HCT116 (cell line): ENCODE results near the gene ARMS2. TPM values are rescaled to one million over a fixed set of nuclear protein-coding genes. Genes with fewer than 3 reads are reported as not detected.

Experiments
- ATAC-seq: fragments of 200-7000 bp; cut with Tn5 transposase; 2 replicates; pipeline ENCODE4 v1.9.1; 2020; ENCODE audit warnings: mild to moderate bottlenecking, moderate library complexity
- BruUV-seq: library from RNA; stranded (reverse); fragments of 400-500 nt; replicated peaks from 2 replicates; lab custom pipeline; 2021; lab: Mats Ljungman, UMichigan
- CTCF ChIA-PET: fragments of 300-600 bp; sonication (Branson Sonifier 250); formaldehyde crosslinking; loops from one replicate; lab custom pipeline; 2021; ENCODE audit warnings: antibody characterized with exemption; lab: Charles Lee
- POLR2A ChIA-PET: fragments of 300-600, 350-600 bp; sonication (Branson Sonifier 250); formaldehyde crosslinking; loops from one replicate; lab custom pipeline; 2021; ENCODE audit warnings: antibody characterized with exemption; lab: Charles Lee
- RAD21 ChIA-PET, 2 experiments: fragments of 300-600 bp; sonication (Branson Sonifier 250); formaldehyde crosslinking; loops; one replicate each; lab custom pipeline; 2023; ENCODE audit warnings: low total read pairs in 2 of 2; ENCODE audit not compliant: uncharacterized antibody in 2 of 2, unreplicated experiment in 2 of 2, low non-redundant PET in 1 of 2; lab: Charles Lee
- DNase-seq: peaks from one replicate; pipeline ENCODE4 v3.0.0-alpha.2; 2010; ENCODE audit warnings: low read depth, low spot score
- H2AFZ ChIP-seq: fragments of 200-600 bp; shearing (Covaris generic), sonication (generic); 2 replicates; pipeline ENCODE4 v1.6.1; 2017; ENCODE audit warnings: low read depth, mixed run types, mixed read lengths, antibody characterized with exemption, low read length; ENCODE audit not compliant: poor library complexity, severe bottlenecking
- H3K27ac ChIP-seq: 2 replicates; pipeline ENCODE4 v1.5.1; 2012; ENCODE audit warnings: low read depth, low read length
- H3K27me3 ChIP-seq: fragments of 200-600 bp; sonication (generic); 2 replicates; pipeline ENCODE4 v1.6.1; 2016; ENCODE audit warnings: mixed run types, low read length, mixed read lengths; ENCODE audit not compliant: insufficient read depth
- H3K36me3 ChIP-seq, 2 experiments: fragments of 200-500 bp in 1 of 2; fragments of 200-600 bp in 1 of 2; sonication (Bioruptor generic) in 1 of 2; sonication (generic) in 1 of 2; 2 replicates each; pipeline versions ENCODE4 v1.5.1 to v1.6.1; 2014 to 2016; ENCODE audit warnings: low read length in 2 of 2, inconsistent platforms in 1 of 2, mixed read lengths in 1 of 2, mixed run types in 1 of 2; ENCODE audit not compliant: insufficient read depth in 2 of 2, control insufficient read depth in 1 of 2
- H3K4me1 ChIP-seq, 2 experiments: fragments of 200-600 bp in 1 of 2; sonication (generic) in 1 of 2; 2 replicates each; pipeline versions ENCODE4 v1.5.1 to v1.6.1; 2012 to 2017; ENCODE audit warnings: low read length in 2 of 2, inconsistent platforms in 1 of 2, mild to moderate bottlenecking in 1 of 2, mixed read lengths in 1 of 2, mixed run types in 1 of 2, moderate library complexity in 1 of 2; ENCODE audit not compliant: insufficient read depth in 2 of 2, control insufficient read depth in 1 of 2
- H3K4me2 ChIP-seq: fragments of 200-600 bp; sonication (generic); 2 replicates; pipeline ENCODE4 v1.6.1; 2017; ENCODE audit warnings: mixed run types, low read length, mixed read lengths
- H3K4me3 ChIP-seq, 2 experiments: fragments of 200-600 bp in 1 of 2; sonication (generic) in 1 of 2; replicated peaks in 1 of 2; 2 replicates each; pipeline ENCODE4 v1.5.1; 2011 to 2016; ENCODE audit warnings: low read length in 2 of 2, control low read depth in 1 of 2, low read depth in 1 of 2, mild to moderate bottlenecking in 1 of 2, mixed read lengths in 1 of 2, mixed run types in 1 of 2
- H3K79me2 ChIP-seq: fragments of 200-600 bp; sonication (generic); 2 replicates; pipeline ENCODE4 v1.6.1; 2017; ENCODE audit warnings: mild to moderate bottlenecking, mixed run types, low read length, moderate library complexity, mixed read lengths; ENCODE audit not compliant: insufficient read depth
- H3K9ac ChIP-seq: fragments of 200-600 bp; sonication (generic); 2 replicates; pipeline ENCODE4 v1.6.1; 2016; ENCODE audit warnings: low read length, mixed read lengths
- H3K9me2 ChIP-seq: fragments of 200-600 bp; sonication (generic), shearing (Covaris generic); 2 replicates; pipeline ENCODE4 v1.6.1; 2017; ENCODE audit warnings: mixed run types, mild to moderate bottlenecking, moderate library complexity; ENCODE audit not compliant: insufficient read depth
- H3K9me3 ChIP-seq, 2 experiments: fragments of 200-500 bp in 1 of 2; fragments of 200-600 bp in 1 of 2; sonication (Bioruptor generic) in 1 of 2; sonication (generic) in 1 of 2; 2 replicates each; pipeline ENCODE4 v1.6.1; 2014 to 2017; ENCODE audit warnings: low read length in 2 of 2, mixed read lengths in 2 of 2, inconsistent platforms in 1 of 2, low read depth in 1 of 2, mild to moderate bottlenecking in 1 of 2, mixed run types in 1 of 2, moderate library complexity in 1 of 2; ENCODE audit not compliant: control insufficient read depth in 1 of 2, insufficient read depth in 1 of 2
- H4K20me1 ChIP-seq: fragments of 200-600 bp; sonication (generic), shearing (Covaris generic); 2 replicates; pipeline ENCODE4 v1.6.1; 2017; ENCODE audit warnings: mixed run types, mild to moderate bottlenecking, moderate library complexity; ENCODE audit not compliant: insufficient read depth
- ATF3 ChIP-seq: IDR thresholded peaks from 2 replicates; pipeline ENCODE4 v1.6.1; 2012
- CEBPB ChIP-seq: IDR thresholded peaks from 2 replicates; pipeline ENCODE4 v1.6.1; 2012; ENCODE audit warnings: low read depth
- CTCF ChIP-seq, 3 experiments: fragments of 200-600 bp in 1 of 3; sonication (generic) in 1 of 3; IDR thresholded peaks in 2 of 3; conservative IDR thresholded peaks in 1 of 3; 2 replicates each; pipeline ENCODE4 v1.5.1; 2012 to 2017; ENCODE audit warnings: low read depth in 2 of 3, low read length in 2 of 3, antibody characterized with exemption in 1 of 3, borderline replicate concordance in 1 of 3, control low read depth in 1 of 3, mild to moderate bottlenecking in 1 of 3, mixed read lengths in 1 of 3, mixed run types in 1 of 3, moderate library complexity in 1 of 3; ENCODE audit not compliant: insufficient read depth in 1 of 3
- ELF1 ChIP-seq: IDR thresholded peaks from 2 replicates; pipeline ENCODE4 v1.6.1; 2012; ENCODE audit warnings: low read depth, borderline replicate concordance
- EZH2 ChIP-seq: fragments of 200-600 bp; sonication (generic); IDR thresholded peaks from 2 replicates; pipeline ENCODE4 v1.6.1; 2017; ENCODE audit warnings: antibody characterized with exemption, mixed run types
- MAX ChIP-seq: IDR thresholded peaks from 2 replicates; pipeline ENCODE4 v1.6.1; 2012
- POLR2AphosphoS5 ChIP-seq: IDR thresholded peaks from 2 replicates; pipeline ENCODE4 v1.6.1; 2011; ENCODE audit warnings: mild to moderate bottlenecking, low read depth, low read length, moderate library complexity
- TCF7L2 ChIP-seq: IDR thresholded peaks from 2 replicates; pipeline ENCODE4 v1.7.0; 2011; ENCODE audit warnings: borderline replicate concordance, inconsistent platforms; ENCODE audit not compliant: insufficient read depth, insufficient read length; ENCODE audit errors: extremely low read depth
- YY1 ChIP-seq: IDR thresholded peaks from 2 replicates; pipeline ENCODE4 v1.6.1; 2011; ENCODE audit warnings: low read length, low read depth, moderate library complexity, mild to moderate bottlenecking; ENCODE audit not compliant: insufficient replicate concordance; ENCODE audit errors: extremely low read depth
- intact Hi-C: fragments of 100-400 bp; cut with micrococcal nuclease; formaldehyde crosslinking; loops from 2 replicates; pipeline ENCODE4 v1.10.0; 2022
- total RNA-seq: library from RNA; stranded (reverse); gene quantifications from one replicate; pipeline ENCODE4 v1.2.1, GENCODE V29; 2021; ENCODE audit not compliant: unreplicated experiment

The ARMS2 gene
- total RNA-seq, 1 experiment from 2014 or later, result not detected

DNA sequence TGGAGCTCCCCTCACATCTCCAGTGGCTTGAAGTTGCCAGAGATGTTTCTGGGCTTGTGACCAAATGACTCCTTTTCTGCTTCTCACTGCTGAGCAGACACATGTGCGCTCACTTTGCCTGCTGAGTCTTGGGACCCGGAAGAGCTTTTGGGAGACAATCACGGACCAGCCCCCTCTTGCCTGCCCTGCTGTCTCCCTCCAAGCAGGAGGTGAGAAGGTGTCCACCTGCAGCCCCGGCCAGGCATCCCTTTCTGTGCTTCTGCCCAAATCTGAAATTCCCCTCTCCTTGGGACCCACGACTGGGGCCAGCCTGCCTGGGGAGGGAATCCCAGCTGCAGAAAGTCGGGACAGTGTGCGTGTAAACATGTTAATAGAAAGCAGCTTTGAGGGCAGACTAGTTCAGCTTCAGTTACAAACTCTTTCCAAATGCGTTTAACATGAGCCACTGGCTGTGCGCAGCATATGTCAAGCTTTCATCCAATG, 38.6 kb downstream of the ARMS2 start:
- DNase-seq (no peak), ATAC-seq (no peak)
- RAD21 ChIA-PET, result no interaction called here
- no peak overlapping the region for H3K27ac ChIP-seq
- peaks cover 11 to 41% of the 10 kb centered on the region in 2 experiments for H3K4me1 ChIP-seq
- CTCF ChIA-PET, result interaction anchor here (0.6 kb wide), 1 partner anchor 274 kb away, joined by 3 read pairs; no protein-coding TSS in a partner anchor
- no peaks in the 10 kb centered on the region for H3K9me2 ChIP-seq
- no peaks in the 10 kb centered on the region for H4K20me1 ChIP-seq
- no peaks in the 10 kb centered on the region for H3K36me3 ChIP-seq
- intact Hi-C loops, result no loop called here
- TF ChIP-seq TCF7L2 (no peak), CEBPB (no peak), CTCF (IDR thresholded peaks at IDR 0.05 in 2 of 3, conservative IDR thresholded peaks at IDR 0.05 in 1 of 3; ENCODE audit: borderline replicate concordance in 1 of 3, insufficient read depth in 1 of 3, low read depth in 2 of 3, low read length in 2 of 3) (no peak), EZH2 (no peak), ATF3 (no peak), ELF1 (no peak), MAX (no peak), POLR2AphosphoS5 (no peak), YY1 (no peak)
- POLR2A ChIA-PET, result no interaction called here
- BruUV-seq, result no TSS peak
- no peak overlapping the region for H3K9ac ChIP-seq
- no peak overlapping the region for H3K4me2 ChIP-seq
- H3K4me3 ChIP-seq, result no peak overlapping the region
- no peaks in the 10 kb centered on the region for H3K79me2 ChIP-seq
- H2AFZ ChIP-seq, result no peak overlapping the region
- no peaks in the 10 kb centered on the region for H3K27me3 ChIP-seq
- H3K9me3 ChIP-seq, result no peaks in the 10 kb centered on the region
